WTC11 (cell line): Measurements from ENCODE around the gene PLXNA2.

Source experiments
- CREB1 ChIP-seq: sonication (generic); formaldehyde crosslinking; IDR thresholded peaks from 2 replicates; pipeline ENCODE4 v1.8.0; 2023; ENCODE audit warnings: mild to moderate bottlenecking, missing genetic modification reagents
- ESRRA ChIP-seq: sonication (generic); formaldehyde crosslinking; IDR thresholded peaks from 2 replicates; pipeline ENCODE4 v1.8.1; 2022; ENCODE audit warnings: mild to moderate bottlenecking, missing genetic modification reagents, borderline replicate concordance
- MXD4 ChIP-seq: fragments of 250-450 bp; sonication (Bioruptor Pico); IDR thresholded peaks from 2 replicates; pipeline ENCODE4 v1.8.0; 2021; ENCODE audit warnings: mild to moderate bottlenecking, moderate library complexity, borderline replicate concordance
- NFYB ChIP-seq: sonication (generic); formaldehyde crosslinking; conservative IDR thresholded peaks from 2 replicates; pipeline ENCODE4 v1.8.0; 2022; ENCODE audit warnings: low read depth, missing genetic modification reagents
- NR2C2 ChIP-seq: sonication (generic); formaldehyde crosslinking; IDR thresholded peaks from 2 replicates; pipeline ENCODE4 v1.8.0; 2022; ENCODE audit warnings: mild to moderate bottlenecking, missing genetic modification reagents
- ZNF121 ChIP-seq: sonication (generic); formaldehyde crosslinking; IDR thresholded peaks from 2 replicates; pipeline ENCODE4 v1.8.0; 2023; ENCODE audit warnings: missing genetic modification reagents
- ZNF263 ChIP-seq: sonication (generic); formaldehyde crosslinking; IDR thresholded peaks from 2 replicates; pipeline ENCODE4 v1.8.1; 2022; ENCODE audit warnings: low read depth, mild to moderate bottlenecking, moderate library complexity, missing genetic modification reagents
- ZNF317 ChIP-seq: sonication (generic); formaldehyde crosslinking; IDR thresholded peaks from 2 replicates; pipeline ENCODE4 v1.8.1; 2023; ENCODE audit warnings: low read depth, mild to moderate bottlenecking, moderate library complexity, missing genetic modification reagents, borderline replicate concordance
- TF ChIP-seq, protein P1 (sequence below): fragments of 200-600 bp; IDR thresholded peaks from 2 replicates; pipeline ENCODE4 v1.8.0; 2022; ENCODE audit warnings: antibody characterized with exemption
- TF ChIP-seq, protein P2 (sequence below): sonication (generic); formaldehyde crosslinking; IDR thresholded peaks from 2 replicates; pipeline ENCODE4 v1.8.1; 2023; ENCODE audit warnings: mild to moderate bottlenecking, missing genetic modification reagents
- TF ChIP-seq, protein P3 (sequence below): fragments of 250-450 bp; sonication (Bioruptor Pico); IDR thresholded peaks from 2 replicates; pipeline ENCODE4 v1.9.0; 2021; ENCODE audit warnings: mild to moderate bottlenecking
- TF ChIP-seq, protein P4 (sequence below): sonication (generic); formaldehyde crosslinking; IDR thresholded peaks from 2 replicates; pipeline ENCODE4 v1.8.0; 2022; ENCODE audit warnings: mild to moderate bottlenecking, missing genetic modification reagents
- TF ChIP-seq, protein P5 (sequence below): sonication (generic); formaldehyde crosslinking; IDR thresholded peaks from 2 replicates; pipeline ENCODE4 v1.8.1; 2022; ENCODE audit warnings: mild to moderate bottlenecking, moderate library complexity, missing genetic modification reagents
- TF ChIP-seq, protein P6 (sequence below): sonication (generic); formaldehyde crosslinking; IDR thresholded peaks from 2 replicates; pipeline ENCODE4 v1.8.1; 2022; ENCODE audit warnings: missing genetic modification reagents, borderline replicate concordance

DNA sequence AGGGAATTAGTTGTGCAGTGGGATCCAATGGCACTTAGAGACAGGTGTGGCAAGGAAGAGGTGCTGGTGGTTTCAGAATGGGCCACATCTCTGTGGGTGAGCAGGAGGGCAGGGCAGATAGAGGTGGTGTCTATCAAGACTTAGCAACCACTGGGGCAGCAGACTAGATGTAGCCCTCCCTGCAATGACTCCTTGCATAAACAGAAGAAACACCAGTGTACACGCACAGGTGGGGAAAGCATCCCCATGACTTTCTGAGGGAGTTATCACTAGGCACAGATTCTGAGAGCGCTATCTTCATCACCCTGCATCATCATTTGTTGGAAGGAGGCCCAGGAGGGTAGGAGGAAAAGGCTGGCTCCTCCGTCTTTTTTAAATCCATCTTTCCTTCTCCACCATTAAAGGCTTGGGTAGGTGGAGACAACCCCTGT, 58.4 kb downstream of the PLXNA2 start:
- TF ChIP-seq, protein P1, sequence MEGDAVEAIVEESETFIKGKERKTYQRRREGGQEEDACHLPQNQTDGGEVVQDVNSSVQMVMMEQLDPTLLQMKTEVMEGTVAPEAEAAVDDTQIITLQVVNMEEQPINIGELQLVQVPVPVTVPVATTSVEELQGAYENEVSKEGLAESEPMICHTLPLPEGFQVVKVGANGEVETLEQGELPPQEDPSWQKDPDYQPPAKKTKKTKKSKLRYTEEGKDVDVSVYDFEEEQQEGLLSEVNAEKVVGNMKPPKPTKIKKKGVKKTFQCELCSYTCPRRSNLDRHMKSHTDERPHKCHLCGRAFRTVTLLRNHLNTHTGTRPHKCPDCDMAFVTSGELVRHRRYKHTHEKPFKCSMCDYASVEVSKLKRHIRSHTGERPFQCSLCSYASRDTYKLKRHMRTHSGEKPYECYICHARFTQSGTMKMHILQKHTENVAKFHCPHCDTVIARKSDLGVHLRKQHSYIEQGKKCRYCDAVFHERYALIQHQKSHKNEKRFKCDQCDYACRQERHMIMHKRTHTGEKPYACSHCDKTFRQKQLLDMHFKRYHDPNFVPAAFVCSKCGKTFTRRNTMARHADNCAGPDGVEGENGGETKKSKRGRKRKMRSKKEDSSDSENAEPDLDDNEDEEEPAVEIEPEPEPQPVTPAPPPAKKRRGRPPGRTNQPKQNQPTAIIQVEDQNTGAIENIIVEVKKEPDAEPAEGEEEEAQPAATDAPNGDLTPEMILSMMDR, result no peak
- TF ChIP-seq, protein P2, sequence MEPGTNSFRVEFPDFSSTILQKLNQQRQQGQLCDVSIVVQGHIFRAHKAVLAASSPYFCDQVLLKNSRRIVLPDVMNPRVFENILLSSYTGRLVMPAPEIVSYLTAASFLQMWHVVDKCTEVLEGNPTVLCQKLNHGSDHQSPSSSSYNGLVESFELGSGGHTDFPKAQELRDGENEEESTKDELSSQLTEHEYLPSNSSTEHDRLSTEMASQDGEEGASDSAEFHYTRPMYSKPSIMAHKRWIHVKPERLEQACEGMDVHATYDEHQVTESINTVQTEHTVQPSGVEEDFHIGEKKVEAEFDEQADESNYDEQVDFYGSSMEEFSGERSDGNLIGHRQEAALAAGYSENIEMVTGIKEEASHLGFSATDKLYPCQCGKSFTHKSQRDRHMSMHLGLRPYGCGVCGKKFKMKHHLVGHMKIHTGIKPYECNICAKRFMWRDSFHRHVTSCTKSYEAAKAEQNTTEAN (CRISPR knock-in tag), result no peak
- TF ChIP-seq ZNF121 (CRISPR knock-in tag), result no peak
- TF ChIP-seq ZNF317 (CRISPR knock-in tag), result no peak
- TF ChIP-seq ESRRA (CRISPR knock-in tag), result no peak
- TF ChIP-seq CREB1, result no peak
- TF ChIP-seq MXD4 (CRISPR knock-in tag), result no peak
- TF ChIP-seq NFYB, result no peak
- TF ChIP-seq, protein P3, sequence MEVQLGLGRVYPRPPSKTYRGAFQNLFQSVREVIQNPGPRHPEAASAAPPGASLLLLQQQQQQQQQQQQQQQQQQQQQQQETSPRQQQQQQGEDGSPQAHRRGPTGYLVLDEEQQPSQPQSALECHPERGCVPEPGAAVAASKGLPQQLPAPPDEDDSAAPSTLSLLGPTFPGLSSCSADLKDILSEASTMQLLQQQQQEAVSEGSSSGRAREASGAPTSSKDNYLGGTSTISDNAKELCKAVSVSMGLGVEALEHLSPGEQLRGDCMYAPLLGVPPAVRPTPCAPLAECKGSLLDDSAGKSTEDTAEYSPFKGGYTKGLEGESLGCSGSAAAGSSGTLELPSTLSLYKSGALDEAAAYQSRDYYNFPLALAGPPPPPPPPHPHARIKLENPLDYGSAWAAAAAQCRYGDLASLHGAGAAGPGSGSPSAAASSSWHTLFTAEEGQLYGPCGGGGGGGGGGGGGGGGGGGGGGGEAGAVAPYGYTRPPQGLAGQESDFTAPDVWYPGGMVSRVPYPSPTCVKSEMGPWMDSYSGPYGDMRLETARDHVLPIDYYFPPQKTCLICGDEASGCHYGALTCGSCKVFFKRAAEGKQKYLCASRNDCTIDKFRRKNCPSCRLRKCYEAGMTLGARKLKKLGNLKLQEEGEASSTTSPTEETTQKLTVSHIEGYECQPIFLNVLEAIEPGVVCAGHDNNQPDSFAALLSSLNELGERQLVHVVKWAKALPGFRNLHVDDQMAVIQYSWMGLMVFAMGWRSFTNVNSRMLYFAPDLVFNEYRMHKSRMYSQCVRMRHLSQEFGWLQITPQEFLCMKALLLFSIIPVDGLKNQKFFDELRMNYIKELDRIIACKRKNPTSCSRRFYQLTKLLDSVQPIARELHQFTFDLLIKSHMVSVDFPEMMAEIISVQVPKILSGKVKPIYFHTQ (CRISPR knock-in tag), result no peak
- TF ChIP-seq NR2C2, result no peak
- TF ChIP-seq, protein P4, sequence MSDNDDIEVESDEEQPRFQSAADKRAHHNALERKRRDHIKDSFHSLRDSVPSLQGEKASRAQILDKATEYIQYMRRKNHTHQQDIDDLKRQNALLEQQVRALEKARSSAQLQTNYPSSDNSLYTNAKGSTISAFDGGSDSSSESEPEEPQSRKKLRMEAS (CRISPR knock-in tag), result no peak
- TF ChIP-seq, protein P5, sequence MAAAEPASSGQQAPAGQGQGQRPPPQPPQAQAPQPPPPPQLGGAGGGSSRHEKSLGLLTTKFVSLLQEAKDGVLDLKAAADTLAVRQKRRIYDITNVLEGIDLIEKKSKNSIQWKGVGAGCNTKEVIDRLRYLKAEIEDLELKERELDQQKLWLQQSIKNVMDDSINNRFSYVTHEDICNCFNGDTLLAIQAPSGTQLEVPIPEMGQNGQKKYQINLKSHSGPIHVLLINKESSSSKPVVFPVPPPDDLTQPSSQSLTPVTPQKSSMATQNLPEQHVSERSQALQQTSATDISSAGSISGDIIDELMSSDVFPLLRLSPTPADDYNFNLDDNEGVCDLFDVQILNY, result no peak
- no peak for TF ChIP-seq ZNF263
- TF ChIP-seq, protein P6, sequence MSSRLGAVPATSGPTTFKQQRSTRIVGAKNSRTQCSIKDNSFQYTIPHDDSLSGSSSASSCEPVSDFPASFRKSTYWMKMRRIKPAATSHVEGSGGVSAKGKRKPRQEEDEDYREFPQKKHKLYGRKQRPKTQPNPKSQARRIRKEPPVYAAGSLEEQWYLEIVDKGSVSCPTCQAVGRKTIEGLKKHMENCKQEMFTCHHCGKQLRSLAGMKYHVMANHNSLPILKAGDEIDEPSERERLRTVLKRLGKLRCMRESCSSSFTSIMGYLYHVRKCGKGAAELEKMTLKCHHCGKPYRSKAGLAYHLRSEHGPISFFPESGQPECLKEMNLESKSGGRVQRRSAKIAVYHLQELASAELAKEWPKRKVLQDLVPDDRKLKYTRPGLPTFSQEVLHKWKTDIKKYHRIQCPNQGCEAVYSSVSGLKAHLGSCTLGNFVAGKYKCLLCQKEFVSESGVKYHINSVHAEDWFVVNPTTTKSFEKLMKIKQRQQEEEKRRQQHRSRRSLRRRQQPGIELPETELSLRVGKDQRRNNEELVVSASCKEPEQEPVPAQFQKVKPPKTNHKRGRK (CRISPR knock-in tag), result no peak
